Activated T-cell treated with anti-CD3 and anti-CD28 coated beads for 48 hours (primary cell): ENCODE data around the gene HTRA1.

ENCODE experiments used
- DNase-seq: peaks from one replicate; pipeline ENCODE4 v3.0.0-alpha.2; 2020; ENCODE audit warnings: low read depth

Gene HTRA1

GRCh38 chr10:122554131-122555036 lies 93.0 kb downstream of the HTRA1 start:
- no peak for DNase-seq

GRCh38 chr10:122555442-122555841 lies 94.1 kb downstream of the HTRA1 start:
- DNase-seq, result no peak

GRCh38 chr10:122557516-122557915 lies 96.2 kb downstream of the HTRA1 start:
- no peak for DNase-seq

GRCh38 chr10:122558452-122558851 lies 97.1 kb downstream of the HTRA1 start:
- no peak for DNase-seq

- DNase-seq, result no peak
Measured at GRCh38 chr10:122559228-122559627, 97.9 kb downstream of the HTRA1 start.

- no peak for DNase-seq
Measured at GRCh38 chr10:122560279-122560804, 99.0 kb downstream of the HTRA1 start, which contains the start of gene DMBT1. Gene DMBT1, plus strand, starts transcription at chr10:122560754. Its CDS starts 17 bp downstream, at chr10:122560771.

GRCh38 chr10:122561212-122561611 lies 99.9 kb downstream of the HTRA1 start:
- DNase-seq, result no peak

- DNase-seq, result no peak
Measured at GRCh38 chr10:122561792-122562191, 100.4 kb downstream of the HTRA1 start.
